PC-3 (cell line): Measurements from ENCODE around the gene SAPCD2. TPM values are rescaled to one million over a fixed set of nuclear protein-coding genes. Genes with fewer than 3 reads are reported as not detected.

Experiments
- ATAC-seq: fragments of 200-7000 bp; cut with Tn5 transposase; 2 replicates; pipeline ENCODE4 v1.9.1; 2020; ENCODE audit warnings: mild to moderate bottlenecking, moderate library complexity
- BruUV-seq: library from RNA; stranded (reverse); fragments of 400-500 nt; replicated peaks from 2 replicates; lab custom pipeline; 2021; lab: Mats Ljungman, UMichigan
- CTCF ChIA-PET: fragments of 300-600 bp; sonication (Branson Sonifier 250); formaldehyde crosslinking; loops from one replicate; lab custom pipeline; 2022; ENCODE audit warnings: antibody characterized with exemption; lab: Charles Lee
- POLR2A ChIA-PET: fragments of 300-600 bp; sonication (Branson Sonifier 250); formaldehyde crosslinking; loops from one replicate; lab custom pipeline; 2022; ENCODE audit warnings: antibody characterized with exemption; ENCODE audit not compliant: unreplicated experiment; lab: Charles Lee
- DNase-seq: peaks from one replicate; pipeline ENCODE4 v3.0.0-alpha.2; 2015
- H2AFZ ChIP-seq: fragments of 300-600 bp; sonication (generic); 2 replicates; pipeline ENCODE4 v1.6.0; 2016; ENCODE audit warnings: antibody characterized with exemption, low read length
- H3F3A ChIP-seq: fragments of 300-600 bp; sonication (generic); one replicate; pipeline ENCODE4 v1.6.0; 2017; ENCODE audit warnings: antibody characterized with exemption, low read length, control low read depth, mild to moderate bottlenecking; ENCODE audit not compliant: unreplicated experiment
- H3K27ac ChIP-seq: fragments of 300-600 bp; sonication (generic); 2 replicates; pipeline ENCODE4 v1.5.1; 2016; ENCODE audit warnings: mild to moderate bottlenecking, low read length
- H3K27me3 ChIP-seq: fragments of 300-600 bp; sonication (generic); 2 replicates; pipeline ENCODE4 v1.6.1; 2016; ENCODE audit warnings: low read length, mixed read lengths
- H3K36me3 ChIP-seq: fragments of 300-600 bp; sonication (generic); 2 replicates; pipeline ENCODE4 v1.6.1; 2016; ENCODE audit warnings: low read depth, mixed run types, low read length, mixed read lengths
- H3K4me1 ChIP-seq: fragments of 300-600 bp; sonication (generic); 2 replicates; pipeline ENCODE4 v1.5.1; 2016; ENCODE audit warnings: low read length; ENCODE audit not compliant: insufficient read depth
- H3K4me2 ChIP-seq: fragments of 300-600 bp; sonication (generic); 2 replicates; pipeline ENCODE4 v1.6.0; 2016; ENCODE audit warnings: low read length
- H3K4me3 ChIP-seq: fragments of 300-600 bp; sonication (generic); 2 replicates; pipeline ENCODE4 v1.5.1; 2016; ENCODE audit warnings: mild to moderate bottlenecking, low read length, mixed read lengths
- H3K79me2 ChIP-seq: fragments of 300-600 bp; sonication (generic); 2 replicates; pipeline ENCODE4 v1.6.1; 2017; ENCODE audit warnings: low read length, mixed read lengths
- H3K9ac ChIP-seq: fragments of 300-600 bp; sonication (generic); 2 replicates; pipeline ENCODE4 v1.6.0; 2016; ENCODE audit warnings: mild to moderate bottlenecking, low read length
- H3K9me2 ChIP-seq: fragments of 300-600 bp; sonication (generic); replicated peaks from 2 replicates; pipeline ENCODE4 v1.6.1; 2016; ENCODE audit warnings: mixed run types, low read length, mixed read lengths
- H3K9me3 ChIP-seq: fragments of 300-600 bp; sonication (generic); 2 replicates; pipeline ENCODE4 v1.6.1; 2016; ENCODE audit warnings: low read length, mixed read lengths
- H4K20me1 ChIP-seq: fragments of 300-600 bp; sonication (generic); 2 replicates; pipeline ENCODE4 v1.6.1; 2016; ENCODE audit warnings: low read length, mixed read lengths
- CTCF ChIP-seq: fragments of 300-600 bp; sonication (generic); conservative IDR thresholded peaks from 2 replicates; pipeline ENCODE4 v1.5.1; 2017; ENCODE audit warnings: antibody characterized with exemption, low read depth, mild to moderate bottlenecking, low read length
- EZH2 ChIP-seq: fragments of 300-600 bp; sonication (generic); IDR thresholded peaks from one replicate; pipeline ENCODE4 v1.6.1; 2017; ENCODE audit warnings: antibody characterized with exemption, mild to moderate bottlenecking, low read length; ENCODE audit not compliant: unreplicated experiment
- EZH2phosphoT487 ChIP-seq: fragments of 300-600 bp; sonication (generic); IDR thresholded peaks from 2 replicates; pipeline ENCODE4 v1.6.1; 2018; ENCODE audit warnings: mild to moderate bottlenecking, antibody characterized with exemption, low read length, borderline replicate concordance
- intact Hi-C: fragments of 100-400 bp; cut with micrococcal nuclease; formaldehyde crosslinking; loops from 2 replicates; pipeline ENCODE4 v1.9.0; 2023
- total RNA-seq: library from RNA; depleted of rRNA; stranded (reverse); fragments of >200 nt; gene quantifications from 2 replicates; pipeline ENCODE4 v1.2.3, GENCODE V29; 2014

SAPCD2 gene
- total RNA-seq, 1 experiment from 2014 or later, result 98.4 TPM

- ATAC-seq (peak; percentile 31), DNase-seq (peak; percentile 78)
- H2AFZ ChIP-seq, result peak within 1 kb of the TSS; percentile 96
- ChIA-PET CTCF (interaction anchor here (0.7 to 1.1 kb wide), 11 partner anchors 9 to 246 kb away, joined by 3 to 16 read pairs (median 6); partner anchors contain the start of gene SAPCD2), POLR2A (interaction anchor here (0.6 to 0.7 kb wide), 2 partner anchors 22 to 145 kb away, joined by 3 to 20 read pairs; no protein-coding TSS in a partner anchor)
- no peaks in the 10 kb centered on the region for H3F3A ChIP-seq
- peak within 1 kb of the TSS; percentile 98 for H3K4me2 ChIP-seq
- H3K9ac ChIP-seq, result peak within 1 kb of the TSS; percentile 49
- H3K27ac ChIP-seq, result no peak within 1 kb of the TSS
- intact Hi-C loops, result no loop called here
- BruUV-seq, result no TSS peak
- H3K79me2 ChIP-seq, result peaks cover 24% of the 10 kb centered on the region
- no peaks in the 10 kb centered on the region for H3K9me2 ChIP-seq
- peak within 1 kb of the TSS; percentile 84 for H3K4me3 ChIP-seq
- peaks cover 9% of the 10 kb centered on the region; the same call in 1 of the 2 replicates for H3K4me1 ChIP-seq
- peaks cover 7% of the 10 kb centered on the region; the same call in 1 of the 2 replicates for H4K20me1 ChIP-seq
- no peaks in the 10 kb centered on the region for H3K9me3 ChIP-seq
- no peaks in the 10 kb centered on the region for H3K36me3 ChIP-seq
- no peaks in the 10 kb centered on the region for H3K27me3 ChIP-seq
- no peak for TF ChIP-seq EZH2
- TF ChIP-seq EZH2phosphoT487, result no peak
- peak; percentile 74 for TF ChIP-seq CTCF
Observed at GRCh38 chr9:137046088-137046787, 24.1 kb downstream of the SAPCD2 start, which contains the start of gene NPDC1. Gene NPDC1, minus strand, starts transcription at chr9:137046177. Its CDS starts 188 bp downstream, at chr9:137045989.

DNA sequence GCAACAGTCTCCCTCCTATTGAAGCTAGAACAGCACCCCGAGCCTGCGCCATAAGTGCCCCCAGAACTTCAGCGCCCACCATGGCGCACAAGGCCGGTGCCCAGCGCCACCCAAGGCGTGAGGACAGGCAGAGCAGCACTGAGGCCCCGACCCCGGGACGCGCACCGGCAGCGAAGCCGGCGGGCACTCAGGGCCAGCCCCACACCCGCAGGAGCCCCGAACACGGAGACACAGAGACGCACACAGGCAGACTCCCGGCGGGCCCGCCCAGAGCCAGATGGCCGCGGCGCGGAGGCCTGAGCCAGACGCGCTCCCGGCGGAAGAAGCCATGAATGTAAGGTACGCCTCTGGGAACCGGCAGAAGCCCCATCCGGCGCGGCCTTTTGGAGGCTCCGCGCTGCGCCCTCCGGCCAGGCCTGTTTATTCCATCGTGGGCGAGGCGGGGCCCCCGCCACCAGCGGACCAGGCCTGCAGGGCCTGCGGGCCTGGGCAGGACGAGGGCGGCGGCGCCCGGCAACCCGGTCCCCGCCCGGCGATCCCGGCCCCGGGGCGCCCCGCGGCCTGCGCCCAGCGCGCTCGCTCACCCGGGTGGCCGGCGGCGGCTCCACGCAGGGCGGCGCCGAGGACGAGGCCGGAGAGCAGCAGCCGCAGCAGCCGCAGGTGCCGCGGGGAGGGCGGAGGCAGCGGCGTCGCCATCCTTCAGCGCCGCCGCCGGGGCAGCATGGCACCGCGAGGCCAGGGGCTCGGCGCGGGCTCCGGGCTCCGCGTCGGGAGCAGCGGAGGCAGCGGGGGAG is 24.9 kb downstream of the SAPCD2 start:
- CTCF ChIA-PET, result interaction anchor here (1.3 kb wide), 1 partner anchor 16 kb away, joined by 4 read pairs; no protein-coding TSS in a partner anchor
- peak overlapping the region; percentile 49 for H3K9ac ChIP-seq
- intact Hi-C loops, result no loop called here

More for the DNA sequence above, 24.9 kb downstream of the SAPCD2 start:
- no peak overlapping the region for H3K27ac ChIP-seq
- peaks cover 7% of the 10 kb centered on the region; the same call in 1 of the 2 replicates for H4K20me1 ChIP-seq
- no peaks in the 10 kb centered on the region for H3K36me3 ChIP-seq
- POLR2A ChIA-PET, result no interaction called here
- no peaks in the 10 kb centered on the region for H3F3A ChIP-seq
- no peaks in the 10 kb centered on the region for H3K27me3 ChIP-seq
- TF ChIP-seq CTCF (no peak), EZH2phosphoT487 (no peak), EZH2 (no peak)
- H3K9me3 ChIP-seq, result no peaks in the 10 kb centered on the region
- H3K4me2 ChIP-seq, result peak overlapping the region; percentile 98
- no peaks in the 10 kb centered on the region for H3K9me2 ChIP-seq
- H3K79me2 ChIP-seq, result peaks cover 24% of the 10 kb centered on the region
- H2AFZ ChIP-seq, result peak overlapping the region; percentile 96
- peaks cover 9% of the 10 kb centered on the region; the same call in 1 of the 2 replicates for H3K4me1 ChIP-seq
- peak overlapping the region; percentile 84 for H3K4me3 ChIP-seq
- DNase-seq (peak; percentile 25), ATAC-seq (peak; percentile 25)
- BruUV-seq, result no TSS peak
